Neural cell (in vitro differentiated cells): Measurements from ENCODE around the gene SCLY. TPM values are rescaled to one million over a fixed set of nuclear protein-coding genes. Genes with fewer than 3 reads are reported as not detected.

Experiments
- H2AFZ ChIP-seq: fragments of 200-600, 300-800 bp; sonication (generic), shearing (Covaris generic); 2 replicates; pipeline ENCODE4 v1.6.0; 2014; ENCODE audit warnings: low read depth, mild to moderate bottlenecking, antibody characterized with exemption, low read length, moderate library complexity
- H3F3A ChIP-seq: fragments of 200-600 bp; shearing (Covaris generic); 2 replicates; pipeline ENCODE4 v1.6.1; 2016; ENCODE audit warnings: mild to moderate bottlenecking, moderate library complexity, mixed read lengths, antibody characterized with exemption, low read length; ENCODE audit not compliant: insufficient read depth, poor library complexity, severe bottlenecking
- H3K27ac ChIP-seq: fragments of 200-600, 300-800 bp; sonication (generic), shearing (Covaris generic); 2 replicates; pipeline ENCODE4 v1.5.1; 2014; ENCODE audit warnings: mild to moderate bottlenecking, low read length, moderate library complexity
- H3K27me3 ChIP-seq: fragments of 300-800, 200-600 bp; sonication (generic), shearing (Covaris generic); 2 replicates; pipeline ENCODE4 v1.6.0; 2014; ENCODE audit warnings: mild to moderate bottlenecking, low read depth, low read length, moderate library complexity; ENCODE audit not compliant: insufficient read depth
- H3K36me3 ChIP-seq: fragments of 300-800, 200-600 bp; sonication (generic), shearing (Covaris generic); 2 replicates; pipeline ENCODE4 v1.5.1; 2014; ENCODE audit warnings: mild to moderate bottlenecking, antibody characterized with exemption, low read length, moderate library complexity; ENCODE audit not compliant: insufficient read depth
- H3K4me2 ChIP-seq: fragments of 300-800, 200-600 bp; sonication (generic), shearing (Covaris generic); 2 replicates; pipeline ENCODE4 v1.6.0; 2014; ENCODE audit warnings: mild to moderate bottlenecking, low read length
- H3K4me3 ChIP-seq: fragments of 300-800, 200-600 bp; sonication (generic), shearing (Covaris generic); 2 replicates; pipeline ENCODE4 v1.5.1; 2014; ENCODE audit warnings: mild to moderate bottlenecking, low read length, moderate library complexity
- H3K79me2 ChIP-seq: fragments of 200-600 bp; shearing (Covaris generic); replicated peaks from 2 replicates; pipeline ENCODE4 v1.6.0; 2014; ENCODE audit warnings: mild to moderate bottlenecking, low read length, moderate library complexity; ENCODE audit not compliant: insufficient read depth
- H3K9ac ChIP-seq: fragments of 300-800, 200-600 bp; sonication (generic), shearing (Covaris generic); 2 replicates; pipeline ENCODE4 v1.6.1; 2016; ENCODE audit warnings: mild to moderate bottlenecking, low read length, mixed read lengths
- H3K9me2 ChIP-seq: fragments of 200-600 bp; shearing (Covaris generic); 2 replicates; pipeline ENCODE4 v1.6.1; 2016; ENCODE audit warnings: mild to moderate bottlenecking, low read length, mixed read lengths; ENCODE audit not compliant: insufficient read depth
- H3K9me3 ChIP-seq: fragments of 200-600, 300-800 bp; sonication (generic), shearing (Covaris generic); 2 replicates; pipeline ENCODE4 v1.6.1; 2016; ENCODE audit warnings: mild to moderate bottlenecking, mixed run types, low read length, moderate library complexity, mixed read lengths
- H4K20me1 ChIP-seq: fragments of 200-600 bp; shearing (Covaris generic); 2 replicates; pipeline ENCODE4 v1.6.1; 2016; ENCODE audit warnings: mild to moderate bottlenecking, mixed run types; ENCODE audit not compliant: insufficient read depth
- CTCF ChIP-seq: fragments of 450-650 bp; IDR thresholded peaks from 2 replicates; pipeline ENCODE4 v1.5.1; 2014; ENCODE audit warnings: antibody characterized with exemption, mild to moderate bottlenecking, moderate library complexity; ENCODE audit not compliant: poor library complexity, severe bottlenecking
- EP300 ChIP-seq: fragments of 450-650 bp; conservative IDR thresholded peaks from 2 replicates; pipeline ENCODE4 v1.6.1; 2014; ENCODE audit warnings: antibody characterized with exemption, mild to moderate bottlenecking, moderate library complexity; ENCODE audit not compliant: poor library complexity, severe bottlenecking
- EZH2 ChIP-seq: fragments of 200-600, 300-800 bp; shearing (Covaris generic), sonication (generic); IDR thresholded peaks from 2 replicates; pipeline ENCODE4 v1.6.1; 2014; ENCODE audit warnings: antibody characterized with exemption, low read length, borderline replicate concordance, mild to moderate bottlenecking; ENCODE audit not compliant: insufficient read depth, poor library complexity, severe bottlenecking
- MXI1 ChIP-seq: fragments of 450-650 bp; conservative IDR thresholded peaks from 2 replicates; pipeline ENCODE4 v1.6.1; 2014; ENCODE audit warnings: antibody characterized with exemption, mild to moderate bottlenecking; ENCODE audit not compliant: poor library complexity, severe bottlenecking
- POLR2AphosphoS5 ChIP-seq: IDR thresholded peaks from 2 replicates; pipeline ENCODE4 v1.6.1; 2012
- RAD21 ChIP-seq: fragments of 450-650 bp; conservative IDR thresholded peaks from 2 replicates; pipeline ENCODE4 v1.6.1; 2014; ENCODE audit warnings: antibody characterized with exemption, mild to moderate bottlenecking, moderate library complexity
- SMC3 ChIP-seq: fragments of 450-650 bp; conservative IDR thresholded peaks from 2 replicates; pipeline ENCODE4 v1.6.1; 2014; ENCODE audit warnings: antibody characterized with exemption, mild to moderate bottlenecking, moderate library complexity; ENCODE audit not compliant: poor library complexity
- TAF1 ChIP-seq: IDR thresholded peaks from 2 replicates; pipeline ENCODE4 v1.6.1; 2012; ENCODE audit warnings: low read depth
- polyA plus RNA-seq: library from polyadenylated mRNA; depleted of rRNA; stranded (reverse); fragments of >200 nt; gene quantifications from 2 replicates; pipeline ENCODE4 v1.2.3, GENCODE V29; 2014
- TF ChIP-seq, protein P1 (sequence below): IDR thresholded peaks from 2 replicates; pipeline ENCODE4 v1.6.1; 2012; ENCODE audit warnings: borderline replicate concordance

SCLY gene
- polyA plus RNA-seq, 1 donor from 2014 or later = 15.9 TPM

DNA sequence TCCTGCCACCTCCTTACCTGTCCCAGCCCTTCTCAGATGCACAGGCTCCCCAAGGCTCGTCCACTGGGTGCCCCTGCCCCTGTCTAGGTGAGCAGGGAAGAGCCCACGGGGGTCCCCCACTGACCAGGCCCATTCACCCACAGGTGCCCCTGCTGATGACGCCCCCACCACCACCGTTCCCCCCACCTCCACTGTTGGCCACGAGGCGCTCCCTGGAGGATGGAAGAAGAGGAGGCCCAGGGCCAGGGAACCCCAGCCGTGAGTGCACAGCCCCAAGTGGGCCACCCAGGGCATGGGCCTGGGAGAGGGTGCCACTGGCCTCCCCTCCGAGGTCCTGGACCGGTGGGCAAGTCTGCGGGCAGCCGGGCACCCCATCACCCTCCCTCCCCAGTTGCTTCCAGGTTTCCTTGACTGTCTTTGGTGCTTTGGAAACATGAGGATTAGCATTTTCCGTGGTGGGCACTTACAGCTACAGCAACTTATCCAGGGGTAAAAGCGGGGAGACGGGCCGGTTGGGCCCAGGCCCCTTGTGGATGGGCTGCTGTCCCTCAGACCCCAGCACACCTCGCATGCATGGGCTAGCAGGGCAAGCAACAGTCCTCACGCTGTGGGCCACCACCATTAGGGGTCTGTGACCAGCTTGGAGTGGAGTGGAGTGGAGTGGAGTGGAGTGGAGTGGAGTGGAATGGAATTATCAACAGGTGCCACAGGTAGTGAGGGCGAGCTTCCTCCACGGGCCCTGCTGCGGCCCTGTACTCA is 64.5 kb downstream of the SCLY start:
- TF ChIP-seq SMC3 = no peak
- no peaks in the 10 kb centered on the region for H3K9me2 ChIP-seq
- no peaks in the 10 kb centered on the region for H3K9me3 ChIP-seq
- no peak overlapping the region for H2AFZ ChIP-seq
- H3K36me3 ChIP-seq = no peaks in the 10 kb centered on the region
- no peaks in the 10 kb centered on the region for H3F3A ChIP-seq
- no peaks in the 10 kb centered on the region for H3K79me2 ChIP-seq
- no peak overlapping the region for H3K9ac ChIP-seq
- H3K27me3 ChIP-seq = no peaks in the 10 kb centered on the region
- H3K4me3 ChIP-seq = no peak overlapping the region
- H4K20me1 ChIP-seq = no peaks in the 10 kb centered on the region
- no peak overlapping the region for H3K27ac ChIP-seq
- H3K4me2 ChIP-seq = no peak overlapping the region

GRCh38 chr2:238126338-238126737 is 65.5 kb downstream of the SCLY start:
- H3K79me2 ChIP-seq = no peaks in the 10 kb centered on the region
- no peak overlapping the region for H2AFZ ChIP-seq
- no peaks in the 10 kb centered on the region for H3F3A ChIP-seq
- H3K36me3 ChIP-seq = no peaks in the 10 kb centered on the region
- no peak overlapping the region for H3K4me2 ChIP-seq
- no peak overlapping the region for H3K27ac ChIP-seq
- no peak for TF ChIP-seq CTCF
- TF ChIP-seq POLR2AphosphoS5 = no peak
- TF ChIP-seq TAF1 = no peak
- H3K27me3 ChIP-seq = no peaks in the 10 kb centered on the region
- H3K4me3 ChIP-seq = no peak overlapping the region
- H3K9me2 ChIP-seq = no peaks in the 10 kb centered on the region
- no peaks in the 10 kb centered on the region for H4K20me1 ChIP-seq
- H3K9me3 ChIP-seq = no peaks in the 10 kb centered on the region
- H3K9ac ChIP-seq = no peak overlapping the region

DNA sequence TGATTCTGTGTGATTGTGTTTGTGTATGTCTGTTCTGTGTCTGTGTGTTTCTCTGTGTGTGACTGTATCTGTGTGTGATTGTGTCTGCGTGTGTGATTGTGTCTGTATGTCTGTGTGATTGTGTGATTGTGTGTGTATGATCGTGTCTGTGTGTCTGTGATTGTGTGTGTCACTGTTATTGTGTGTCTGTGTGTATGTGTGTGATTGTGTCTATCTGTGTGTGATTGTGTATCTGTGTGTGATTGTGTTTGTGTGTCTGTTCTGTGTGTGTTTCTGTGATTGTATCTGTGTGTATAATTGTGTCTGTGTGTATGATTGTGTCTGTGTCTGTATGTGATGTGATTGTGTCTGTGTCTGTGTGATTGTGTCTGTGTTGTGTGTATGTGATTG is 66.0 kb downstream of the SCLY start:
- Histone ChIP-seq H3K9me2 (no peaks in the 10 kb centered on the region), H3F3A (no peaks in the 10 kb centered on the region), H3K79me2 (no peaks in the 10 kb centered on the region), H2AFZ (no peak overlapping the region), H4K20me1 (no peaks in the 10 kb centered on the region), H3K4me3 (no peak overlapping the region), H3K4me2 (no peak overlapping the region), H3K27me3 (no peaks in the 10 kb centered on the region), H3K9me3 (no peaks in the 10 kb centered on the region), H3K27ac (no peak overlapping the region), H3K9ac (no peak overlapping the region), H3K36me3 (no peaks in the 10 kb centered on the region)
- TF ChIP-seq POLR2AphosphoS5 (no peak), EZH2 (no peak), RAD21 (no peak), TAF1 (no peak), SMC3 (no peak), MXI1 (no peak), EP300 (no peak), CTCF (no peak)
- TF ChIP-seq, protein P1, sequence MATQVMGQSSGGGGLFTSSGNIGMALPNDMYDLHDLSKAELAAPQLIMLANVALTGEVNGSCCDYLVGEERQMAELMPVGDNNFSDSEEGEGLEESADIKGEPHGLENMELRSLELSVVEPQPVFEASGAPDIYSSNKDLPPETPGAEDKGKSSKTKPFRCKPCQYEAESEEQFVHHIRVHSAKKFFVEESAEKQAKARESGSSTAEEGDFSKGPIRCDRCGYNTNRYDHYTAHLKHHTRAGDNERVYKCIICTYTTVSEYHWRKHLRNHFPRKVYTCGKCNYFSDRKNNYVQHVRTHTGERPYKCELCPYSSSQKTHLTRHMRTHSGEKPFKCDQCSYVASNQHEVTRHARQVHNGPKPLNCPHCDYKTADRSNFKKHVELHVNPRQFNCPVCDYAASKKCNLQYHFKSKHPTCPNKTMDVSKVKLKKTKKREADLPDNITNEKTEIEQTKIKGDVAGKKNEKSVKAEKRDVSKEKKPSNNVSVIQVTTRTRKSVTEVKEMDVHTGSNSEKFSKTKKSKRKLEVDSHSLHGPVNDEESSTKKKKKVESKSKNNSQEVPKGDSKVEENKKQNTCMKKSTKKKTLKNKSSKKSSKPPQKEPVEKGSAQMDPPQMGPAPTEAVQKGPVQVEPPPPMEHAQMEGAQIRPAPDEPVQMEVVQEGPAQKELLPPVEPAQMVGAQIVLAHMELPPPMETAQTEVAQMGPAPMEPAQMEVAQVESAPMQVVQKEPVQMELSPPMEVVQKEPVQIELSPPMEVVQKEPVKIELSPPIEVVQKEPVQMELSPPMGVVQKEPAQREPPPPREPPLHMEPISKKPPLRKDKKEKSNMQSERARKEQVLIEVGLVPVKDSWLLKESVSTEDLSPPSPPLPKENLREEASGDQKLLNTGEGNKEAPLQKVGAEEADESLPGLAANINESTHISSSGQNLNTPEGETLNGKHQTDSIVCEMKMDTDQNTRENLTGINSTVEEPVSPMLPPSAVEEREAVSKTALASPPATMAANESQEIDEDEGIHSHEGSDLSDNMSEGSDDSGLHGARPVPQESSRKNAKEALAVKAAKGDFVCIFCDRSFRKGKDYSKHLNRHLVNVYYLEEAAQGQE = no peak
